Measurements from ENCODE around the gene CORIN. TPM values are rescaled to one million over a fixed set of nuclear protein-coding genes. Genes with fewer than 3 reads are reported as not detected.
"Not testable (repeated sequence)": the region's sequence is repeated elsewhere in the genome, so short reads cannot be mapped to it uniquely, and the experiment has no call there.

Gene CORIN
- total RNA-seq, 1 experiment from 2014 or later = not detected

DNA sequence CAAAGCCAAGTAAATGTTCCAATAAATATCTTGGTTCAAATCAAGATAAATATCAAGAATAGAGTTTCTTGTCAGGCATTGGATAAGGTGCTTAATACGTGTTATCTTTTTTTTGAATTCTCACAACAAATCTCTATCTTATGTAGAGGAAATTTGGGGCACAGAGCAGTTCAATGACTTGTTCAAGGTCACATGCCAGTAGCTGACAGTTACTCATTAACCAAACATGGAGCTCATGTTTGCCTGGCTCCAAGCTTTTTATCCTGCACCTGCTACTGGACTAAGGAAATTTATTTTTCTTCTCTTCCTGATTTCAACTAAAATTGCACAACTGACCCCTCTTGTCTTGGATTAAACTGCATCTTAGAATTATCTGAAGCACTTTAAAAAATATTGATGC is 276.5 kb downstream of the CORIN start:
- ChIA-PET CTCF (no interaction called here), POLR2A (ENCODE audit: low non-redundant PET) (no interaction called here)
- TF ChIP-seq CTCF (conservative IDR thresholded peaks at IDR 0.05; ENCODE audit: low read depth, low read length) (no peak), EZH2 (IDR thresholded peaks at IDR 0.05; ENCODE audit: borderline replicate concordance, low read depth, low read length, poor library complexity, severe bottlenecking) (no peak)
- Histone ChIP-seq H3K27ac (ENCODE audit: low read depth, low read length, poor library complexity, severe bottlenecking) (no peak overlapping the region), H3K27me3 (replicated peaks; ENCODE audit: insufficient read depth, low read depth, low read length, poor library complexity) (no peaks in the 10 kb centered on the region), H3K36me3 (ENCODE audit: insufficient read depth, low read length, poor library complexity, severe bottlenecking) (no peaks in the 10 kb centered on the region), H3K9me3 (ENCODE audit: low read depth, low read length, poor library complexity, severe bottlenecking) (no peaks in the 10 kb centered on the region), H3K4me1 (ENCODE audit: insufficient read depth, low read length, poor library complexity, severe bottlenecking) (no peaks in the 10 kb centered on the region), H3K4me3 (ENCODE audit: low read depth, low read length, poor library complexity, severe bottlenecking) (no peak overlapping the region)
- intact Hi-C loops (cut with micrococcal nuclease; ENCODE audit: unreplicated experiment) = loop anchor here (5.0 to 10.0 kb wide), 3 partner anchors 169 to 717 kb away; no protein-coding TSS in a partner anchor
- no TSS peak for BruUV-seq (replicated peaks)
- DNase-seq (ENCODE audit: low spot score) = no peak

- Histone ChIP-seq H3K27me3 (replicated peaks; ENCODE audit: insufficient read depth, low read depth, low read length, poor library complexity) (no peaks in the 10 kb centered on the region), H3K4me3 (ENCODE audit: low read depth, low read length, poor library complexity, severe bottlenecking) (no peak overlapping the region), H3K4me1 (ENCODE audit: insufficient read depth, low read length, poor library complexity, severe bottlenecking) (no peaks in the 10 kb centered on the region), H3K27ac (ENCODE audit: low read depth, low read length, poor library complexity, severe bottlenecking) (no peak overlapping the region), H3K36me3 (ENCODE audit: insufficient read depth, low read length, poor library complexity, severe bottlenecking) (no peaks in the 10 kb centered on the region), H3K9me3 (ENCODE audit: low read depth, low read length, poor library complexity, severe bottlenecking) (no peaks in the 10 kb centered on the region)
- no peak for DNase-seq (ENCODE audit: low spot score)
- no TSS peak for BruUV-seq (replicated peaks)
- POLR2A ChIA-PET (ENCODE audit: low non-redundant PET) = no interaction called here
- intact Hi-C loops (cut with micrococcal nuclease; ENCODE audit: unreplicated experiment) = loop anchor here (5.0 to 10.0 kb wide), 3 partner anchors 168 to 716 kb away; no protein-coding TSS in a partner anchor
- CTCF ChIA-PET = no interaction called here
- no peak for TF ChIP-seq CTCF (conservative IDR thresholded peaks at IDR 0.05; ENCODE audit: low read depth, low read length)
- no peak for TF ChIP-seq EZH2 (IDR thresholded peaks at IDR 0.05; ENCODE audit: borderline replicate concordance, low read depth, low read length, poor library complexity, severe bottlenecking)
Measured at GRCh38 chr4:47560682-47561081, 277.2 kb downstream of the CORIN start.

DNA sequence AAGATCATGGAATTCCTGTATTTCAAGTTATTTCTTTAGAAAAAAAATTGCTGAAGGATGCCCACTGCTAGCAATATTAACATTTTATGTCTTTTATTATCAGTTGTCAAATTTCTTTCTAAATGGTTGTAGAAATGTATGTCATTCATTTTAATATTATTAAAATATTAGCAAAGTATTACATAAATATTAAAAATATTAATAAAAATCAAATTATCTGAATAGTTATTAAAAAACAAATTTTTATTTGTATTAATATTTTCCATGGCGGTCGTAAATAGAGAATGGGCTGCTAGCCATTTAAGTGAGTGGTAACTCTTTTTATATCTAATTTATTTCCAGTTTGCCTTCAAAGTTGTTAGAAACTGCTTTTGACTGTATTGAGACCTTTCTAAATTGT is 280.6 kb downstream of the CORIN start:
- Histone ChIP-seq H3K27me3 (replicated peaks; ENCODE audit: insufficient read depth, low read depth, low read length, poor library complexity) (no peaks in the 10 kb centered on the region), H3K27ac (ENCODE audit: low read depth, low read length, poor library complexity, severe bottlenecking) (no peak overlapping the region), H3K4me3 (ENCODE audit: low read depth, low read length, poor library complexity, severe bottlenecking) (no peak overlapping the region), H3K4me1 (ENCODE audit: insufficient read depth, low read length, poor library complexity, severe bottlenecking) (no peaks in the 10 kb centered on the region), H3K9me3 (ENCODE audit: low read depth, low read length, poor library complexity, severe bottlenecking) (no peaks in the 10 kb centered on the region), H3K36me3 (ENCODE audit: insufficient read depth, low read length, poor library complexity, severe bottlenecking) (no peaks in the 10 kb centered on the region)
- DNase-seq (ENCODE audit: low spot score) = no peak
- intact Hi-C loops (cut with micrococcal nuclease; ENCODE audit: unreplicated experiment) = no loop called here
- CTCF ChIA-PET = no interaction called here
- POLR2A ChIA-PET (ENCODE audit: low non-redundant PET) = no interaction called here
- no TSS peak for BruUV-seq (replicated peaks)
- TF ChIP-seq CTCF (conservative IDR thresholded peaks at IDR 0.05; ENCODE audit: low read depth, low read length) (no peak), EZH2 (IDR thresholded peaks at IDR 0.05; ENCODE audit: borderline replicate concordance, low read depth, low read length, poor library complexity, severe bottlenecking) (no peak)

DNA sequence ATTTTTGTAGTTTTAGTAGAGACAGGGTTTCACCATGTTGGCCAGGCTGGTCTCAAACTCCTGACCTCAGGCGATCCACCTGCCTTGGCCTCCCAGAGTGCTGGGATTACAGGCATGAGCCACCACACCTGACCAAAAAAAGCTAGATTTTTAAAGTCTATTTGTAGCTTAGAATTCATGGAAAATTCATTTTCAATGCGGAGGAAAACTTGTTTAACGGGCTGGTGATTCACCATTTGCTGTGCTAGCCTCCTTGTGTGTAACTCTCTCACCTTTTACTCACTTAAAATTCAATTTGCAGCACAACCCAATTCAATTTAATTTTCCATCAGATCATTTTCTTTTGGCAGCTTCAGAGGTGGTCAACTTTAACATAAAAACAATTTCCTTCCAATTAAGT is 281.9 kb downstream of the CORIN start:
- BruUV-seq (replicated peaks); intact Hi-C loops (cut with micrococcal nuclease; ENCODE audit: unreplicated experiment); H3K4me1 ChIP-seq (ENCODE audit: insufficient read depth, low read length, poor library complexity, severe bottlenecking); CTCF ChIA-PET; H3K4me3 ChIP-seq (ENCODE audit: low read depth, low read length, poor library complexity, severe bottlenecking); H3K27me3 ChIP-seq (replicated peaks; ENCODE audit: insufficient read depth, low read depth, low read length, poor library complexity); H3K9me3 ChIP-seq (ENCODE audit: low read depth, low read length, poor library complexity, severe bottlenecking); H3K36me3 ChIP-seq (ENCODE audit: insufficient read depth, low read length, poor library complexity, severe bottlenecking); POLR2A ChIA-PET (ENCODE audit: low non-redundant PET); H3K27ac ChIP-seq (ENCODE audit: low read depth, low read length, poor library complexity, severe bottlenecking); DNase-seq (ENCODE audit: low spot score): not testable (repeated sequence)

Measured in A673 (cell line).